CD14-positive monocyte (primary cell): ENCODE data around the gene TFR2. TPM values are rescaled to one million over a fixed set of nuclear protein-coding genes. Genes with fewer than 3 reads are reported as not detected.

Experiments used
- DNase-seq, 3 donors: peaks; one replicate each; pipeline ENCODE4 v3.0.0-alpha.2; 2011 to 2022
- H2AFZ ChIP-seq: 2 replicates; pipeline ENCODE4 v1.6.0; 2012; ENCODE audit warnings: mild to moderate bottlenecking, low read depth, low read length, inconsistent platforms; ENCODE audit not compliant: insufficient read depth, poor library complexity, severe bottlenecking
- H3K27ac ChIP-seq, 2 donors: 1 replicate in 1 of 2; 2 replicates in 1 of 2; pipeline ENCODE4 v1.5.1; 2012 to 2013; ENCODE audit warnings: low read length in 2 of 2, control low read depth in 1 of 2, inconsistent platforms in 1 of 2, low read depth in 1 of 2, mild to moderate bottlenecking in 1 of 2
- H3K27me3 ChIP-seq, 2 donors: one replicate each; pipeline versions ENCODE4 v1.6.0 to v1.6.1; 2011 to 2013; ENCODE audit warnings: low read length in 2 of 2; ENCODE audit not compliant: control insufficient read depth in 2 of 2, insufficient read depth in 2 of 2
- H3K36me3 ChIP-seq, 2 donors: replicated peaks in 1 of 2; 1 replicate in 1 of 2; 2 replicates in 1 of 2; pipeline versions ENCODE4 v1.5.1 to v1.6.1; 2012 to 2013; ENCODE audit warnings: low read length in 2 of 2, control low read depth in 1 of 2, inconsistent platforms in 1 of 2, mild to moderate bottlenecking in 1 of 2; ENCODE audit not compliant: insufficient read depth in 2 of 2, control insufficient read depth in 1 of 2
- H3K4me1 ChIP-seq, 2 donors: 1 replicate in 1 of 2; 2 replicates in 1 of 2; pipeline versions ENCODE4 v1.5.1 to v1.6.1; 2012 to 2013; ENCODE audit warnings: low read length in 2 of 2, control low read depth in 1 of 2, inconsistent platforms in 1 of 2, mild to moderate bottlenecking in 1 of 2, moderate library complexity in 1 of 2; ENCODE audit not compliant: insufficient read depth in 2 of 2, control insufficient read depth in 1 of 2
- H3K4me2 ChIP-seq: replicated peaks from 2 replicates; pipeline ENCODE3; 2012; ENCODE audit warnings: low read length, moderate library complexity, mild to moderate bottlenecking; ENCODE audit not compliant: poor library complexity, severe bottlenecking; ENCODE audit errors: extremely low read depth
- H3K4me3 ChIP-seq, 3 experiments: fragments of 200-600 bp in 1 of 3; sonication (generic) in 1 of 3; replicated peaks in 1 of 3; 1 replicate in 2 of 3; 2 replicates in 1 of 3; pipeline ENCODE4 v1.5.1; 2011 to 2013; ENCODE audit warnings: low read length in 3 of 3, mild to moderate bottlenecking in 3 of 3, control low read depth in 2 of 3, low read depth in 2 of 3, inconsistent platforms in 1 of 3, moderate library complexity in 1 of 3
- H3K79me2 ChIP-seq: 2 replicates; pipeline ENCODE4 v1.6.0; 2012; ENCODE audit warnings: mild to moderate bottlenecking, control low read depth, inconsistent platforms, low read length, moderate library complexity; ENCODE audit not compliant: insufficient read depth
- H3K9ac ChIP-seq: 2 replicates; pipeline ENCODE4 v1.6.0; 2017; ENCODE audit warnings: low read length, mild to moderate bottlenecking; ENCODE audit not compliant: insufficient read depth, poor library complexity, severe bottlenecking
- H3K9me3 ChIP-seq, 2 donors: replicated peaks in 1 of 2; 1 replicate in 1 of 2; 2 replicates in 1 of 2; pipeline versions ENCODE4 v1.5.1 to v1.6.1; 2012 to 2013; ENCODE audit warnings: low read length in 2 of 2, control low read depth in 1 of 2; ENCODE audit not compliant: control insufficient read depth in 1 of 2, insufficient read depth in 1 of 2
- H4K20me1 ChIP-seq: 2 replicates; pipeline ENCODE4 v1.6.0; 2012; ENCODE audit warnings: mild to moderate bottlenecking, low read length, control low read depth, moderate library complexity; ENCODE audit not compliant: insufficient read depth
- H3K27ac Mint-ChIP-seq, 7 donors: one replicate each; pipeline ENCODE4 v1.8.0; 2020; ENCODE audit warnings: mild to moderate bottlenecking in 7 of 7, mixed read lengths in 7 of 7, moderate library complexity in 6 of 7, inconsistent platforms in 2 of 7
- H3K27me3 Mint-ChIP-seq, 3 donors: one replicate each; pipeline ENCODE4 v1.8.0; 2021 to 2022; ENCODE audit warnings: low read depth in 3 of 3, mild to moderate bottlenecking in 3 of 3, mixed read lengths in 3 of 3, moderate library complexity in 3 of 3, inconsistent platforms in 1 of 3
- H3K36me3 Mint-ChIP-seq, 2 donors: one replicate each; pipeline ENCODE4 v1.8.0; 2020; ENCODE audit warnings: mixed read lengths in 2 of 2, inconsistent platforms in 1 of 2, mild to moderate bottlenecking in 1 of 2
- H3K4me1 Mint-ChIP-seq: one replicate; pipeline ENCODE4 v1.8.0; 2020; ENCODE audit warnings: mild to moderate bottlenecking, mixed read lengths
- H3K4me3 Mint-ChIP-seq, 2 donors: one replicate each; pipeline ENCODE4 v1.8.0; 2020; ENCODE audit warnings: mild to moderate bottlenecking in 2 of 2, mixed read lengths in 2 of 2, moderate library complexity in 1 of 2
- H3K9me3 Mint-ChIP-seq, 7 donors: one replicate each; pipeline ENCODE4 v1.8.0; 2020 to 2022; ENCODE audit warnings: mixed read lengths in 7 of 7, mild to moderate bottlenecking in 6 of 7, moderate library complexity in 6 of 7, inconsistent platforms in 2 of 7
- CTCF ChIP-seq: fragments of 200-600 bp; IDR thresholded peaks from one replicate; pipeline ENCODE4 v1.8.0; 2022; ENCODE audit warnings: antibody characterized with exemption, mild to moderate bottlenecking
- WGBS: methylation state at CpG from one replicate; pipeline ENCODE4 v1.1.5; 2013; ENCODE audit warnings: missing lambda C conversion rate; ENCODE audit not compliant: insufficient coverage; 5-methylcytosine and 5-hydroxymethylcytosine counted together
- intact Hi-C, 2 donors: fragments of 100-400 bp; cut with micrococcal nuclease; formaldehyde crosslinking; loops; one replicate each; pipeline versions ENCODE4 v1.15.0 to v1.15.1; 2023
- polyA plus RNA-seq, 3 donors: library from polyadenylated mRNA; depleted of rRNA in 1 of 3; unstranded in 2 of 3; stranded (reverse) in 1 of 3; fragments of 300-500 nt in 2 of 3; fragments of >200 nt in 1 of 3; fragmentation: Illumina TruSeq in 2 of 3; gene quantifications; 1 replicate in 2 of 3; 2 replicates in 1 of 3; pipeline ENCODE4 v1.2.3, GENCODE V29; 2012 to 2021

The TFR2 gene
- polyA plus RNA-seq, 3 donors = 0.79 to 1.4 TPM; not detected in 1

GRCh38 chr7:100595188-100595587 is 46.2 kb downstream of the TFR2 start:
- WGBS = 95% methylated on average over 4 of the region's 7 CpGs
- Histone ChIP-seq H3K9me3 (no peaks in the 10 kb centered on the region), H3K9ac (no peak overlapping the region), H3K27me3 (peaks cover 0 to 6% of the 10 kb centered on the region in 2 donors), H3K4me2 (no peak overlapping the region), H3K4me3 (no peak overlapping the region), H3K4me1 (peaks cover 0 to under 1% of the 10 kb centered on the region in 2 donors), H3K79me2 (no peaks in the 10 kb centered on the region), H3K36me3 (no peaks in the 10 kb centered on the region), H3K27ac (no peak overlapping the region), H4K20me1 (no peaks in the 10 kb centered on the region), H2AFZ (no peak overlapping the region)
- peaks cover 4% of the 10 kb centered on the region for H3K4me1 Mint-ChIP-seq
- intact Hi-C loops = no loop called here
- peaks cover 0 to 3% of the 10 kb centered on the region in 2 donors for H3K36me3 Mint-ChIP-seq
- H3K4me3 Mint-ChIP-seq = no peak overlapping the region
- DNase-seq = no peak
- H3K27ac Mint-ChIP-seq = no peak overlapping the region
- peaks cover 0 to 2% (median 0%) of the 10 kb centered on the region in 7 donors for H3K9me3 Mint-ChIP-seq
- no peak for TF ChIP-seq CTCF
- peaks cover 8 to 15% (median 14%) of the 10 kb centered on the region in 3 donors for H3K27me3 Mint-ChIP-seq

- no peak overlapping the region for H3K27ac ChIP-seq
- WGBS = 92% methylated on average over 10 of the region's 17 CpGs
- H3K27me3 ChIP-seq = peaks cover 0 to 14% of the 10 kb centered on the region in 2 donors
- no peaks in the 10 kb centered on the region for H4K20me1 ChIP-seq
- peaks cover 11 to 12% of the 10 kb centered on the region in 2 donors for H3K4me1 ChIP-seq
- Mint-ChIP-seq H3K36me3 (peaks cover 0 to 3% of the 10 kb centered on the region in 2 donors), H3K27ac (peak overlapping the region in 1 of 7 donors; percentile 49), H3K9me3 (peaks cover 0 to 3% (median 0%) of the 10 kb centered on the region in 7 donors), H3K4me1 (peaks cover 16% of the 10 kb centered on the region), H3K27me3 (peaks cover 12 to 25% (median 22%) of the 10 kb centered on the region in 3 donors), H3K4me3 (no peak overlapping the region)
- no peak overlapping the region for H3K4me3 ChIP-seq
- no peaks in the 10 kb centered on the region for H3K9me3 ChIP-seq
- H3K36me3 ChIP-seq = no peaks in the 10 kb centered on the region
- no peaks in the 10 kb centered on the region for H3K79me2 ChIP-seq
- TF ChIP-seq CTCF = no peak
- H2AFZ ChIP-seq = no peak overlapping the region
- no peak overlapping the region for H3K4me2 ChIP-seq
- DNase-seq = no peak
- intact Hi-C loops = no loop called here
- no peak overlapping the region for H3K9ac ChIP-seq
Measured at GRCh38 chr7:100591596-100591995, 49.8 kb downstream of the TFR2 start.
